ENCODE data around the gene DUSP12. TPM values are rescaled to one million over a fixed set of nuclear protein-coding genes. Genes with fewer than 3 reads are reported as not detected.
"Not testable (repeated sequence)": the region's sequence is repeated elsewhere in the genome, so short reads cannot be mapped to it uniquely, and the experiment has no call there.

Gene DUSP12
- polyA plus RNA-seq, 1 of the 3 experiments (the other 2 are of a cell fraction): 41.7 TPM

GRCh38 chr1:161768986-161769672 lies 19.5 kb downstream of the DUSP12 start:
- peaks cover 78% of the 10 kb centered on the region for H3K79me2 ChIP-seq (ENCODE audit: insufficient read depth)
- no peaks in the 10 kb centered on the region for H4K20me1 ChIP-seq (ENCODE audit: insufficient read depth)
- H3K9me3 ChIP-seq: no peaks in the 10 kb centered on the region
- no peak for DNase-seq
- no peaks in the 10 kb centered on the region for H3K9me2 ChIP-seq
- H3K9ac ChIP-seq: no peak overlapping the region
- ChIA-PET POLR2A (no interaction called here), CTCF (no interaction called here)
- no peak overlapping the region for H3K4me2 ChIP-seq
- no peak overlapping the region for H2AFZ ChIP-seq (ENCODE audit: low read depth)
- no peaks in the 10 kb centered on the region for H3K36me3 ChIP-seq (replicated peaks in 1 of 2; ENCODE audit: control insufficient read depth in 1 of 2, insufficient read depth in 2 of 2, low read length in 1 of 2)
- TF ChIP-seq ZBTB33 (IDR thresholded peaks at IDR 0.05; ENCODE audit: borderline replicate concordance, low read depth): no peak
- TF ChIP-seq IRF3 (IDR thresholded peaks at IDR 0.05; ENCODE audit: low read depth, low read length): no peak
- no peak for TF ChIP-seq MEF2A (IDR thresholded peaks at IDR 0.05; ENCODE audit: borderline replicate concordance, low read depth)
- no peak for TF ChIP-seq EP300 (IDR thresholded peaks at IDR 0.05; ENCODE audit: borderline replicate concordance in 1 of 2, low read depth in 1 of 2, low read length in 1 of 2)
- no peak for TF ChIP-seq NFIC (IDR thresholded peaks at IDR 0.05; ENCODE audit: borderline replicate concordance)
- TF ChIP-seq, protein P1, sequence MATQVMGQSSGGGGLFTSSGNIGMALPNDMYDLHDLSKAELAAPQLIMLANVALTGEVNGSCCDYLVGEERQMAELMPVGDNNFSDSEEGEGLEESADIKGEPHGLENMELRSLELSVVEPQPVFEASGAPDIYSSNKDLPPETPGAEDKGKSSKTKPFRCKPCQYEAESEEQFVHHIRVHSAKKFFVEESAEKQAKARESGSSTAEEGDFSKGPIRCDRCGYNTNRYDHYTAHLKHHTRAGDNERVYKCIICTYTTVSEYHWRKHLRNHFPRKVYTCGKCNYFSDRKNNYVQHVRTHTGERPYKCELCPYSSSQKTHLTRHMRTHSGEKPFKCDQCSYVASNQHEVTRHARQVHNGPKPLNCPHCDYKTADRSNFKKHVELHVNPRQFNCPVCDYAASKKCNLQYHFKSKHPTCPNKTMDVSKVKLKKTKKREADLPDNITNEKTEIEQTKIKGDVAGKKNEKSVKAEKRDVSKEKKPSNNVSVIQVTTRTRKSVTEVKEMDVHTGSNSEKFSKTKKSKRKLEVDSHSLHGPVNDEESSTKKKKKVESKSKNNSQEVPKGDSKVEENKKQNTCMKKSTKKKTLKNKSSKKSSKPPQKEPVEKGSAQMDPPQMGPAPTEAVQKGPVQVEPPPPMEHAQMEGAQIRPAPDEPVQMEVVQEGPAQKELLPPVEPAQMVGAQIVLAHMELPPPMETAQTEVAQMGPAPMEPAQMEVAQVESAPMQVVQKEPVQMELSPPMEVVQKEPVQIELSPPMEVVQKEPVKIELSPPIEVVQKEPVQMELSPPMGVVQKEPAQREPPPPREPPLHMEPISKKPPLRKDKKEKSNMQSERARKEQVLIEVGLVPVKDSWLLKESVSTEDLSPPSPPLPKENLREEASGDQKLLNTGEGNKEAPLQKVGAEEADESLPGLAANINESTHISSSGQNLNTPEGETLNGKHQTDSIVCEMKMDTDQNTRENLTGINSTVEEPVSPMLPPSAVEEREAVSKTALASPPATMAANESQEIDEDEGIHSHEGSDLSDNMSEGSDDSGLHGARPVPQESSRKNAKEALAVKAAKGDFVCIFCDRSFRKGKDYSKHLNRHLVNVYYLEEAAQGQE (IDR thresholded peaks at IDR 0.05; ENCODE audit: low read depth, low read length): no peak
- no peak for TF ChIP-seq TCF12 (IDR thresholded peaks at IDR 0.05)
- no peak for TF ChIP-seq RAD21 (IDR thresholded peaks at IDR 0.05; ENCODE audit: low read length)
- TF ChIP-seq SIN3A (IDR thresholded peaks at IDR 0.05; ENCODE audit: borderline replicate concordance, low read depth, low read length): no peak
- TF ChIP-seq RCOR1 (IDR thresholded peaks at IDR 0.05; ENCODE audit: low read length): no peak
- no peak for TF ChIP-seq NRF1 (IDR thresholded peaks at IDR 0.05; ENCODE audit: low read depth, low read length)
- no peak for TF ChIP-seq RFX5 (IDR thresholded peaks at IDR 0.05; ENCODE audit: low read length)
- no peak for TF ChIP-seq MAX (IDR thresholded peaks at IDR 0.05; ENCODE audit: low read depth)
- TF ChIP-seq EZH2phosphoT487 (IDR thresholded peaks at IDR 0.05; ENCODE audit: borderline replicate concordance, low read depth): no peak
- TF ChIP-seq CHD2 (IDR thresholded peaks at IDR 0.05; ENCODE audit: low read length, partially characterized antibody): no peak
- no peak for TF ChIP-seq YY1 (IDR thresholded peaks at IDR 0.05; ENCODE audit: low read depth)
- no peak for TF ChIP-seq MXI1 (IDR thresholded peaks at IDR 0.05; ENCODE audit: low read depth, low read length)
- peaks cover 4 to 5% of the 10 kb centered on the region in 2 experiments; a peak in 3 of 4 replicates for H3K4me1 ChIP-seq (ENCODE audit: control insufficient read depth in 1 of 2, insufficient read depth in 2 of 2, low read depth in 1 of 2, low read length in 1 of 2)
- H3K27ac ChIP-seq (ENCODE audit: low read depth in 2 of 2, low read length in 1 of 2): no peak overlapping the region
- H3K27me3 ChIP-seq (ENCODE audit: insufficient read depth): no peaks in the 10 kb centered on the region
- H3F3A ChIP-seq (replicated peaks; ENCODE audit: insufficient read depth): peaks cover 10% of the 10 kb centered on the region
- no peak overlapping the region for H3K4me3 ChIP-seq (ENCODE audit: low read depth in 2 of 2, low read length in 1 of 2)

DNA sequence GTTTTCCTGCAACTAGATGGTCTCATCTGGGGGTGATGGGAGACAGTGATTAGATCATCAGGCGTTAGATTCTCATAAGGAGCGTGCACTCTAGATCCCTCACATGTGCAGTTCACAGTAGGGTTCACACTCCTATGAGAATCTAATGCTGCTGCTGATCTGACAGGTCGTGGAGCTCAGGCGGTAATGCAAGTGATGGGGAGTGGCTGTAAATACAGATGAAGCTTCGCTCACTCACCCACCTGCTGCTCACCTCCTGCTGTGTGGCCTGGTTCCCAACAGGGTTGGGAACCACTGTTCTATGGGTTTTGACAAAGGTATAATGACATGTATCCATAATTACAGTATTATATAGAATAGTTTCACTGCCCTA lies 20.1 kb downstream of the DUSP12 start:
- CTCF ChIA-PET: interaction anchor here (0.6 kb wide), 1 partner anchor 1084 kb away, joined by 4 read pairs; no protein-coding TSS in a partner anchor
- H3K4me3 ChIP-seq (ENCODE audit: low read depth in 2 of 2, low read length in 1 of 2); DNase-seq; H2AFZ ChIP-seq (ENCODE audit: low read depth); H3K36me3 ChIP-seq (replicated peaks in 1 of 2; ENCODE audit: control insufficient read depth in 1 of 2, insufficient read depth in 2 of 2, low read length in 1 of 2); H3K4me2 ChIP-seq; H4K20me1 ChIP-seq (ENCODE audit: insufficient read depth); POLR2A ChIA-PET; H3K27me3 ChIP-seq (ENCODE audit: insufficient read depth); H3K9me3 ChIP-seq; H3K27ac ChIP-seq (ENCODE audit: low read depth in 2 of 2, low read length in 1 of 2); H3K9ac ChIP-seq; H3K9me2 ChIP-seq; H3K4me1 ChIP-seq (ENCODE audit: control insufficient read depth in 1 of 2, insufficient read depth in 2 of 2, low read depth in 1 of 2, low read length in 1 of 2): not testable (repeated sequence)
- peaks cover 10% of the 10 kb centered on the region for H3F3A ChIP-seq (replicated peaks; ENCODE audit: insufficient read depth)
- peaks cover 83% of the 10 kb centered on the region for H3K79me2 ChIP-seq (ENCODE audit: insufficient read depth)
- WGBS (ENCODE audit: low lambda C conversion rate): 95% methylated on average over 5 of the region's 5 CpGs

All from SK-N-SH (cell line).